Tibial nerve (tissue), 4 donors: ENCODE results near the gene TRAF3IP3.

ENCODE experiments used
- CTCF ChIP-seq, 5 experiments: fragments of 200-600 bp in 3 of 5; fragments of 450-650 bp in 2 of 5; sonication (generic) in 3 of 5; IDR thresholded peaks; one replicate each; pipeline ENCODE4 v1.5.1; 2016 to 2019; ENCODE audit warnings: antibody characterized with exemption in 5 of 5, mild to moderate bottlenecking in 3 of 5, moderate library complexity in 2 of 5
- EP300 ChIP-seq, 2 donors: sonication (generic); formaldehyde crosslinking; IDR thresholded peaks; one replicate each; pipeline ENCODE4 v1.6.1; 2017; ENCODE audit warnings: antibody characterized with exemption in 2 of 2, mild to moderate bottlenecking in 1 of 2
- POLR2A ChIP-seq, 2 donors: fragments of 450-650 bp; IDR thresholded peaks; one replicate each; pipeline ENCODE4 v1.6.1; 2017; ENCODE audit warnings: antibody characterized with exemption in 2 of 2, mild to moderate bottlenecking in 2 of 2, moderate library complexity in 2 of 2

GRCh38 chr1:209742409-209743144, 13.3 kb upstream of the TRAF3IP3 start:
- TF ChIP-seq CTCF (IDR thresholded peaks at IDR 0.05) (no peak), POLR2A (IDR thresholded peaks at IDR 0.05) (no peak), EP300 (IDR thresholded peaks at IDR 0.05) (no peak)
